ENCODE results near the gene NUCB1. TPM values are rescaled to one million over a fixed set of nuclear protein-coding genes. Genes with fewer than 3 reads are reported as not detected.

NUCB1 gene
- total and polyA plus RNA-seq, 9 of the 15 experiments (the other 6 are each of a cell fraction or from before 2014, with no cell fraction given): 3.1 to 153 (median 71.7) TPM

DNA sequence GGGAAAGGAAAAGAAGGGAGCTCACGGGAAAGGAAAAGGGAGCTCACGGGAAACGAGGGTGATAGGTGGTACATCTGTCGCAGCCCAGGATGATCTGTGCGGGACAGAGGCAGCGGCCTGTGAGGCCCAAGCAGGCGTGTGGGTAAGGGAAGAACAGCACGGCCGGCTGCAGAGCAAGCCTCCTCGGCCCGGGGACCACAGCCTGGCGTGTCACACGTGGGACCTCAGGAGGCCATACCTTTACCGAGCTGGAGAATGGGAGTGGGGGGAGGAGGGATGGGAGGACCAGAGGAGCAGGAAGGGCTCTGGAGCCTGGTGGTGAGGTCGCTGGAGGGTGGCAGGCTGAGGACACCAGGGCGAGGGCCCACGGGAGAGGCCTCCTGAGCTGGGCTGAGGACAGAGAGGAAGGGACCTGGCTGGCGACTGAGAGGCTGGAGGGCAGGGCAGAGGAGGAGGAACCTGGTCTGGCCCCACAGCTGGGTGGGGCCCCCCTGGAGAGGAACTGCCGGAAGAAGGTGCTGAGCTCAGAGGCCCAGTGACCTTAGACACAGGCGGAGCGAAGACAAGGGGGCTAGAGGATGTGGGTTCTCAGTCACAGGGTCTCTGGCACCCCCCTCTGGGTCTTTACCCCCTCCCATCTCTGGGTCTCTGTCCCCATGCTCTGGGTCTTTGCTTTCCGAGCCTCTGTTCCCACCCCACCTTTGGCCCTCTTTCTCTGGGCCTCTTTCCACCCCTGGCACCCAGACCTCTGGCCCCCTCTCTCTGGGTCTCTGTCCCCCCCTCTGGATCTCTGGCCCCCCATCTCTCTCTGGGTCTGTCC lies 62.1 kb downstream of the NUCB1 start (continued):
- TF ChIP-seq AFF1 (IDR thresholded peaks at IDR 0.05; ENCODE audit: low read depth in 1 of 2, partially characterized antibody in 2 of 2) (peak in 1 of 2 experiments; percentile 78), ZNF778 (CRISPR knock-in tag; IDR thresholded peaks at IDR 0.05) (no peak), XRCC4 (IDR thresholded peaks at IDR 0.05; ENCODE audit: extremely low read depth, insufficient read depth, insufficient read length) (no peak), DNMT1 (IDR thresholded peaks at IDR 0.05) (no peak), ZNF274 (IDR thresholded peaks at IDR 0.05; ENCODE audit: borderline replicate concordance, low read depth, low read length) (no peak), CC2D1A (IDR thresholded peaks at IDR 0.05) (no peak), TBP (optimal IDR thresholded peaks at IDR 0.05; ENCODE audit: low read depth, low read length) (no peak), MAFG (tag; conservative IDR thresholded peaks at IDR 0.05) (no peak), SAFB2 (IDR thresholded peaks at IDR 0.05; ENCODE audit: borderline replicate concordance, low read depth, low read length, severe bottlenecking) (no peak), CHD2 (IDR thresholded peaks at IDR 0.05; ENCODE audit: low read depth, low read length) (no peak), HNRNPLL (IDR thresholded peaks at IDR 0.05; ENCODE audit: low read depth, low read length, poor library complexity, severe bottlenecking) (no peak), TAF15 (IDR thresholded peaks at IDR 0.05; ENCODE audit: low read depth, low read length) (no peak), ZNF347 (CRISPR knock-in tag; IDR thresholded peaks at IDR 0.05; ENCODE audit: low read depth) (no peak)
- TF ChIP-seq, protein P1, sequence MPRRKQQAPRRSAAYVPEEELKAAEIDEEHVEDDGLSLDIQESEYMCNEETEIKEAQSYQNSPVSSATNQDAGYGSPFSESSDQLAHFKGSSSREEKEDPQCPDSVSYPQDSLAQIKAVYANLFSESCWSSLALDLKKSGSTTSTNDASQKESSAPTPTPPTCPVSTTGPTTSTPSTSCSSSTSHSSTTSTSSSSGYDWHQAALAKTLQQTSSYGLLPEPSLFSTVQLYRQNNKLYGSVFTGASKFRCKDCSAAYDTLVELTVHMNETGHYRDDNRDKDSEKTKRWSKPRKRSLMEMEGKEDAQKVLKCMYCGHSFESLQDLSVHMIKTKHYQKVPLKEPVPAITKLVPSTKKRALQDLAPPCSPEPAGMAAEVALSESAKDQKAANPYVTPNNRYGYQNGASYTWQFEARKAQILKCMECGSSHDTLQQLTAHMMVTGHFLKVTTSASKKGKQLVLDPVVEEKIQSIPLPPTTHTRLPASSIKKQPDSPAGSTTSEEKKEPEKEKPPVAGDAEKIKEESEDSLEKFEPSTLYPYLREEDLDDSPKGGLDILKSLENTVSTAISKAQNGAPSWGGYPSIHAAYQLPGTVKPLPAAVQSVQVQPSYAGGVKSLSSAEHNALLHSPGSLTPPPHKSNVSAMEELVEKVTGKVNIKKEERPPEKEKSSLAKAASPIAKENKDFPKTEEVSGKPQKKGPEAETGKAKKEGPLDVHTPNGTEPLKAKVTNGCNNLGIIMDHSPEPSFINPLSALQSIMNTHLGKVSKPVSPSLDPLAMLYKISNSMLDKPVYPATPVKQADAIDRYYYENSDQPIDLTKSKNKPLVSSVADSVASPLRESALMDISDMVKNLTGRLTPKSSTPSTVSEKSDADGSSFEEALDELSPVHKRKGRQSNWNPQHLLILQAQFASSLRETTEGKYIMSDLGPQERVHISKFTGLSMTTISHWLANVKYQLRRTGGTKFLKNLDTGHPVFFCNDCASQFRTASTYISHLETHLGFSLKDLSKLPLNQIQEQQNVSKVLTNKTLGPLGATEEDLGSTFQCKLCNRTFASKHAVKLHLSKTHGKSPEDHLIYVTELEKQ (CRISPR knock-in tag; IDR thresholded peaks at IDR 0.05): no peak
- TF ChIP-seq, protein P2, sequence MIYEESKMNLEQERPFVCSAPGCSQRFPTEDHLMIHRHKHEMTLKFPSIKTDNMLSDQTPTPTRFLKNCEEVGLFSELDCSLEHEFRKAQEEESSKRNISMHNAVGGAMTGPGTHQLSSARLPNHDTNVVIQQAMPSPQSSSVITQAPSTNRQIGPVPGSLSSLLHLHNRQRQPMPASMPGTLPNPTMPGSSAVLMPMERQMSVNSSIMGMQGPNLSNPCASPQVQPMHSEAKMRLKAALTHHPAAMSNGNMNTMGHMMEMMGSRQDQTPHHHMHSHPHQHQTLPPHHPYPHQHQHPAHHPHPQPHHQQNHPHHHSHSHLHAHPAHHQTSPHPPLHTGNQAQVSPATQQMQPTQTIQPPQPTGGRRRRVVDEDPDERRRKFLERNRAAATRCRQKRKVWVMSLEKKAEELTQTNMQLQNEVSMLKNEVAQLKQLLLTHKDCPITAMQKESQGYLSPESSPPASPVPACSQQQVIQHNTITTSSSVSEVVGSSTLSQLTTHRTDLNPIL (CRISPR knock-in tag; IDR thresholded peaks at IDR 0.05): no peak
- TF ChIP-seq, protein P3, sequence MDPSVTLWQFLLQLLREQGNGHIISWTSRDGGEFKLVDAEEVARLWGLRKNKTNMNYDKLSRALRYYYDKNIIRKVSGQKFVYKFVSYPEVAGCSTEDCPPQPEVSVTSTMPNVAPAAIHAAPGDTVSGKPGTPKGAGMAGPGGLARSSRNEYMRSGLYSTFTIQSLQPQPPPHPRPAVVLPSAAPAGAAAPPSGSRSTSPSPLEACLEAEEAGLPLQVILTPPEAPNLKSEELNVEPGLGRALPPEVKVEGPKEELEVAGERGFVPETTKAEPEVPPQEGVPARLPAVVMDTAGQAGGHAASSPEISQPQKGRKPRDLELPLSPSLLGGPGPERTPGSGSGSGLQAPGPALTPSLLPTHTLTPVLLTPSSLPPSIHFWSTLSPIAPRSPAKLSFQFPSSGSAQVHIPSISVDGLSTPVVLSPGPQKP (CRISPR knock-in tag; IDR thresholded peaks at IDR 0.05): no peak
